Upper lobe of left lung (tissue), 6 donors: ENCODE data around the gene ARHGAP12. TPM values are rescaled to one million over a fixed set of nuclear protein-coding genes. Genes with fewer than 3 reads are reported as not detected.

Experiments used
- ATAC-seq, 2 donors: fragments of 200-7000 bp; cut with Tn5 transposase; one replicate each; pipeline ENCODE4 v1.9.1; 2022; ENCODE audit warnings: mild to moderate bottlenecking in 2 of 2, moderate library complexity in 2 of 2; ENCODE audit not compliant: low FRiP score in 2 of 2
- DNase-seq, 2 donors: peaks; one replicate each; pipeline ENCODE4 v3.0.0-alpha.2; 2019 to 2020
- H3K27ac ChIP-seq, 4 donors: fragments of 200-600 bp; sonication (generic); one replicate each; pipeline ENCODE4 v1.5.1; 2016 to 2019
- H3K27me3 ChIP-seq, 4 donors: fragments of 200-600 bp; sonication (generic); one replicate each; pipeline ENCODE4 v1.5.1; 2017 to 2019
- H3K36me3 ChIP-seq, 4 donors: fragments of 200-600 bp; sonication (generic); one replicate each; pipeline ENCODE4 v1.5.1; 2016 to 2019
- H3K4me1 ChIP-seq, 4 donors: fragments of 200-600 bp; sonication (generic); one replicate each; pipeline ENCODE4 v1.5.1; 2018 to 2019
- H3K4me3 ChIP-seq, 4 donors: fragments of 200-600 bp; sonication (generic); one replicate each; pipeline ENCODE4 v1.5.1; 2017 to 2019; ENCODE audit warnings: mild to moderate bottlenecking in 2 of 4, moderate library complexity in 1 of 4
- H3K9me3 ChIP-seq, 4 donors: fragments of 200-600 bp; sonication (generic); one replicate each; pipeline ENCODE4 v1.5.1; 2018 to 2019
- EP300 ChIP-seq, 4 donors: sonication (generic); formaldehyde crosslinking; IDR thresholded peaks; one replicate each; pipeline ENCODE4 v1.5.1; 2017; ENCODE audit warnings: antibody characterized with exemption in 4 of 4, control low read depth in 2 of 4
- POLR2A ChIP-seq, 4 donors: fragments of 450-650 bp; IDR thresholded peaks; one replicate each; pipeline ENCODE4 v1.5.1; 2016 to 2017; ENCODE audit warnings: antibody characterized with exemption in 4 of 4, mild to moderate bottlenecking in 2 of 4
- POLR2AphosphoS5 ChIP-seq, 2 donors: sonication (generic); formaldehyde crosslinking; IDR thresholded peaks; one replicate each; pipeline ENCODE4 v1.5.1; 2017; ENCODE audit warnings: antibody characterized with exemption in 2 of 2
- WGBS, 2 donors: methylation state at CpG; one replicate each; pipeline ENCODE4 v1.1.5; 2017 to 2018; 5-methylcytosine and 5-hydroxymethylcytosine counted together
- total RNA-seq, 6 donors: library from RNA; depleted of rRNA in 4 of 6; stranded (reverse); fragments of >200 nt in 4 of 6; gene quantifications; one replicate each; pipeline versions ENCODE4 v1.1.0 to v1.2.1, GENCODE V29; 2016 to 2021
- TF ChIP-seq, protein P1 (sequence below), 6 experiments: fragments of 450-650 bp in 4 of 6; fragments of 200-600 bp in 2 of 6; sonication (generic) in 2 of 6; IDR thresholded peaks; one replicate each; pipeline ENCODE4 v1.5.1; 2016 to 2019; ENCODE audit warnings: antibody characterized with exemption in 6 of 6
- donor health status: DM: no; HTN: no; CAD: no; lungs with moderate emphysema.
- donor health status: DM: no; HTN: yes; CAD: no; lungs with severe emphysema.

Gene ARHGAP12
- total RNA-seq, 6 donors from 2014 or later, result 16.8 to 63.2 (median 29.7) TPM

DNA sequence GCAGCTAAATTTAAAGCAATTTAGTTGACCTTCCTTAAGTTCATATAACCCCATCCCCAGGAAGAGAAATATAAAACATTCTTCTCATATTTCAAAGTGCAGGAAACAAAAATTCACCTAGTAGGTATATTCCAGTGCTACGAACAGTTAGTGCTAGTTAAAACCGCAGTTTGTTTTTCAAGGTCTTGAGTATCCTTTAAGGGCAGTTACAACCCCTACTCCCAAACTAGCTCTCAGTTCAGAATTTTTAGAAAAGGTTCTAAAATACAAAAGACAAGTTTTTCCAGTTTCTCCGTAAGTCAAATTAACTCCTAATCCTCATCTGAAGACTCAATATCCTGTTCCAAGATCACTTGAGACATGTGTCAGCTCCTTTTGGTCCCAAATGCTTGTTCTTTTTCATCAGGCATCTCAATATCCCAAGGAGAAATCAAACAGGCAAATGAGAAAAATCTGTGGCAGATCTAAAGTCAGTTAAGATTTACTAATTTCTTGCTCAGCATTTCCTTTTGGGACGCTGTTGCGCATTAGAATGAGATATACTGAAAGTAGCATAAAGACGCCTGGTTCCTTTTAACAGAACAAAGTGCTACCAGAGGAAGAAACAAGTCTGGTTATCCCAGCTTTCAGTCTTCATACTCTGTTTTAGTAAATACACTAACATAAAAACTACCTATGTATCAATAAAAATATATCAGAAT, 51.8 kb downstream of the ARHGAP12 start:
- no peak overlapping the region for H3K4me3 ChIP-seq
- H3K4me1 ChIP-seq, result no peaks in the 10 kb centered on the region
- H3K27me3 ChIP-seq, result no peaks in the 10 kb centered on the region
- H3K36me3 ChIP-seq, result no peaks in the 10 kb centered on the region
- H3K27ac ChIP-seq, result no peak overlapping the region
- ATAC-seq (peak in 1 of 2 donors; percentile 24), DNase-seq (no peak)
- H3K9me3 ChIP-seq, result no peaks in the 10 kb centered on the region
- WGBS, 2 donors, result 45 to 61% methylated on average over 6 of the region's 6 CpGs
- TF ChIP-seq EP300 (IDR thresholded peaks at IDR 0.05) (no peak), POLR2AphosphoS5 (IDR thresholded peaks at IDR 0.05) (no peak), POLR2A (IDR thresholded peaks at IDR 0.05) (no peak)
- TF ChIP-seq, protein P1, sequence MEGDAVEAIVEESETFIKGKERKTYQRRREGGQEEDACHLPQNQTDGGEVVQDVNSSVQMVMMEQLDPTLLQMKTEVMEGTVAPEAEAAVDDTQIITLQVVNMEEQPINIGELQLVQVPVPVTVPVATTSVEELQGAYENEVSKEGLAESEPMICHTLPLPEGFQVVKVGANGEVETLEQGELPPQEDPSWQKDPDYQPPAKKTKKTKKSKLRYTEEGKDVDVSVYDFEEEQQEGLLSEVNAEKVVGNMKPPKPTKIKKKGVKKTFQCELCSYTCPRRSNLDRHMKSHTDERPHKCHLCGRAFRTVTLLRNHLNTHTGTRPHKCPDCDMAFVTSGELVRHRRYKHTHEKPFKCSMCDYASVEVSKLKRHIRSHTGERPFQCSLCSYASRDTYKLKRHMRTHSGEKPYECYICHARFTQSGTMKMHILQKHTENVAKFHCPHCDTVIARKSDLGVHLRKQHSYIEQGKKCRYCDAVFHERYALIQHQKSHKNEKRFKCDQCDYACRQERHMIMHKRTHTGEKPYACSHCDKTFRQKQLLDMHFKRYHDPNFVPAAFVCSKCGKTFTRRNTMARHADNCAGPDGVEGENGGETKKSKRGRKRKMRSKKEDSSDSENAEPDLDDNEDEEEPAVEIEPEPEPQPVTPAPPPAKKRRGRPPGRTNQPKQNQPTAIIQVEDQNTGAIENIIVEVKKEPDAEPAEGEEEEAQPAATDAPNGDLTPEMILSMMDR (IDR thresholded peaks at IDR 0.05), result no peak

DNA sequence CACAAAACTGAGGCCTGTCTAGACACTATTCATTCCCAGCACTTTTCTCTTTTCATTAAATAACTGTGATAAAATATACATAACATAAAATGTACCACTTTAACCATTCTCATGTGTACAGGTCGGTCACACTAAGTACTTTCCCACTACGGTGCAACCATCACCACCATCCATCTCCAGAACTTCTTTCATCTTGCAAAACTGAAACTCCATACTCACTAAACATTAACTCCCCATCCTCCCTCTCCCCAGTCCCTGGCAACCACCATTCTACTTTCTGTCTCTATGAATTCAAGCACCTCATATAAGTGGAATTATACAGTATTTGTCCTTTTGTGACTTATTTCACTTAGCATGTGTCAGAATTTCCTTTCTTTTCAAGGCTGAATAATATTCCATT, 53.0 kb downstream of the ARHGAP12 start:
- TF ChIP-seq EP300 (IDR thresholded peaks at IDR 0.05), result no peak
- no peak for TF ChIP-seq POLR2A (IDR thresholded peaks at IDR 0.05)
- no peak for TF ChIP-seq POLR2AphosphoS5 (IDR thresholded peaks at IDR 0.05)
- TF ChIP-seq, protein P1 (IDR thresholded peaks at IDR 0.05), result no peak
- peaks cover 5 to 11% (median 8%) of the 10 kb centered on the region in 4 donors for H3K4me1 ChIP-seq
- ATAC-seq (no peak), DNase-seq (no peak)
- no peaks in the 10 kb centered on the region for H3K36me3 ChIP-seq
- no peaks in the 10 kb centered on the region for H3K27me3 ChIP-seq
- no peaks in the 10 kb centered on the region for H3K9me3 ChIP-seq
- no peak overlapping the region for H3K4me3 ChIP-seq
- no peak overlapping the region for H3K27ac ChIP-seq
- 81 to 83% methylated on average over 2 of the region's 2 CpGs for WGBS, 2 donors

DNA sequence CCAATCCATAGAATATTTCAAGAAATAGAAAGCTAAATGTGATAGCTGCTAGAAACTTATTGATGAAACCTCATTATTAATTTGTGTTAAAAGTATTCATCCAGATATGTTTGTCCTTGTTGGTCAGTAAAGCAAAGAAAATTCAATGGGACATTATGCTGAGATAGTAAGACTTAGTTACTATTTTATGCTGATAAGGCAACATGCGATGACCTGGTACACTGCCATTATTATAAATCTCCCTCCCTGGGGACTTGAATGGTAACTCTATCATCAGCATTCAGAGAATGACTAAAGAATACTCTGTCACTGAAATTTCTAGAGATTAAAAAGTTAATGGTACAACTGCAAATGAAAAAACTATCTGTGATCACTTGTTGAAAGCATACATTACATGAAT, 54.9 kb downstream of the ARHGAP12 start:
- Histone ChIP-seq H3K27ac (no peak overlapping the region), H3K4me3 (no peak overlapping the region), H3K4me1 (peaks cover 5 to 17% (median 8%) of the 10 kb centered on the region in 4 donors), H3K27me3 (no peaks in the 10 kb centered on the region), H3K9me3 (no peaks in the 10 kb centered on the region), H3K36me3 (no peaks in the 10 kb centered on the region)
- WGBS, 2 donors, result 87 to 89% methylated on average over 1 of the region's 1 CpG
- TF ChIP-seq, protein P1 (IDR thresholded peaks at IDR 0.05), result no peak
- TF ChIP-seq POLR2AphosphoS5 (IDR thresholded peaks at IDR 0.05) (no peak), POLR2A (IDR thresholded peaks at IDR 0.05) (no peak), EP300 (IDR thresholded peaks at IDR 0.05) (no peak)
- ATAC-seq (no peak), DNase-seq (no peak)

DNA sequence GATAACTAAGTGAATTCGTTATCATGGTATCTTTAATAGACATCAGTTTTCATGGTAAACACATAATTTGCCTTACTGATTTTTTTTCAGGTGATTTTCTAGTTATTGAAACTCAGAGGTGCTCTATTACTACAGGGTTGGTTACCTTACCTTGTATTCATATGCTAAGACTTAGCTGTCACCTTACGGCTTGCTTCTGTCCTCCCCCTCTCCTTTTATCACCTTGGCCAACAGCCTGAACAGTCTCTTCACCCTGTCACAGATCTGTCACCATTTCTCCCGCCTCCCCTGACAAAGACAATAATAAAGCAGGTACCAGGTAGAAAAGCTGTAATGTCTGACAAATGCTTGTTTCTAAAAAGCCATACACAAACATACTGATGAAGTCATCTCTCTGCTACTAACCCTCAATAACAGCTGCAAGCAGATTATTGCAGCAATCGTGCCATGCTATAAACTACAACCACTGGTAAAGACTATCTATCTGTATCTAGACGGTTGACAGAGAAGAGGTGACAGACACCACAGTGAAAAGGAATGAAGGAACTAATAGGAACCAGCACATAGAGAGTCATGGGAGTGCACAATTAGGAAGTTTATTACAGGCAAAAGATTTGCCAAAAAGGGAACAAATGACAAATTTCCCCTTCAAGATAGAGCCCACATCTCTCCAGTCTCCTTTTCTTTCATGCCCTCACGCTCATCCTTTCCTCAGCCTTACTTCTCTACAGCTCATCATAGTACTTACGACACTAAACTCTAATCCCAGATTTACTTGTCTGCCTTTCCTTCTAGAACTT, 57.2 kb downstream of the ARHGAP12 start:
- no peaks in the 10 kb centered on the region for H3K9me3 ChIP-seq

More for the DNA sequence above, 57.2 kb downstream of the ARHGAP12 start:
- no peaks in the 10 kb centered on the region for H3K27me3 ChIP-seq
- TF ChIP-seq, protein P1 (IDR thresholded peaks at IDR 0.05), result no peak
- TF ChIP-seq POLR2AphosphoS5 (IDR thresholded peaks at IDR 0.05) (no peak), EP300 (IDR thresholded peaks at IDR 0.05) (no peak), POLR2A (IDR thresholded peaks at IDR 0.05) (no peak)
- H3K4me1 ChIP-seq, result peaks cover 5 to 17% (median 9%) of the 10 kb centered on the region in 4 donors
- H3K27ac ChIP-seq, result no peak overlapping the region
- no peaks in the 10 kb centered on the region for H3K36me3 ChIP-seq
- no peak overlapping the region for H3K4me3 ChIP-seq
- DNase-seq, result no peak
- no peak for ATAC-seq
- WGBS, 2 donors, result 72 to 74% methylated on average over 7 of the region's 7 CpGs
